NCI-H345 treated with DMSO at 0.1 percent for 48 hours (cell line): ENCODE results near the gene DAPK3.
"Not testable (repeated sequence)": the region's sequence is repeated elsewhere in the genome, so short reads cannot be mapped to it uniquely, and the experiment has no call there.

Experiments used
- DNase-seq: peaks from one replicate; lab custom pipeline; 2025; ENCODE audit not compliant: unreplicated experiment; lab: John Stamatoyannopoulos, UW

Gene DAPK3

GRCh38 chr19:4005436-4005835 is 34.5 kb upstream of the DAPK3 start:
- DNase-seq = not testable (repeated sequence)

DNA sequence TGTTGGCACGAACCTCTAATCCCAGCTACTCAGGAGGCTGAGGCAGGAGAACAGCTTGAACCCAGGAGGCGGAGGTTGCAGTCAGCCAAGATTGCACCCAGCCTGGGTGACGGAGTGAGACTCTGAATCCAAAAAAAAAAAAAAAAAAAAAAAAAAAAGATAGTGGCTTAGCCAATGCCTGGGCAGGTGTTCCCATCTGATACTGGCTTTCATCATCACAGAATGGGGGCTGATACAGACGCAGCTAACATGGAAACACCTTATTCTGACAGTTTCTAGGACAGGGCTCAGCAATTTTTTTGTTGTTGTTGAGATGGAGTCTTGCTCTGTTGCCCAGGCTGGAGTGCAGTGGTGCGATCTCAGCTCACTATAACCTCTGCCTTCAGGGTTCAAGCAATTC is 29.9 kb upstream of the DAPK3 start:
- DNase-seq = not testable (repeated sequence)

GRCh38 chr19:3998667-3999412 is 27.9 kb upstream of the DAPK3 start:
- DNase-seq = not testable (repeated sequence)

GRCh38 chr19:3995607-3996006 is 24.7 kb upstream of the DAPK3 start:
- DNase-seq = no peak

DNA sequence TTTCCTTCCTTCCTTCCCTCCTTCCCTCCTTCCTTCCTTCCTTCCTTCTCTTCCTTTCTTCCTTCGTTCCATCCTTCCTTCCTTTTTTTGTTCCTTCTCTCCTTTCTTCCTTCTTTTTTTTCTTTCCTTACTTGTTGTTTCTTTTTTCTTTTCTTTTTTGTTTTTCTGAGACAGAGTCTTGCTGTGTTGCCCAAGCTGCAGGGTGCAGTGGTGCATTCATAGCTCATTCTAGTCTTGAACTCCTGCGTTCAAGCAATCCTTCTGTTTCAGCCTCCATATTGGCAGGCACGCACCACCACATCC is 19.9 kb upstream of the DAPK3 start:
- no peak for DNase-seq

GRCh38 chr19:3987619-3988371 is 16.9 kb upstream of the DAPK3 start:
- DNase-seq = peak; percentile 89

DNA sequence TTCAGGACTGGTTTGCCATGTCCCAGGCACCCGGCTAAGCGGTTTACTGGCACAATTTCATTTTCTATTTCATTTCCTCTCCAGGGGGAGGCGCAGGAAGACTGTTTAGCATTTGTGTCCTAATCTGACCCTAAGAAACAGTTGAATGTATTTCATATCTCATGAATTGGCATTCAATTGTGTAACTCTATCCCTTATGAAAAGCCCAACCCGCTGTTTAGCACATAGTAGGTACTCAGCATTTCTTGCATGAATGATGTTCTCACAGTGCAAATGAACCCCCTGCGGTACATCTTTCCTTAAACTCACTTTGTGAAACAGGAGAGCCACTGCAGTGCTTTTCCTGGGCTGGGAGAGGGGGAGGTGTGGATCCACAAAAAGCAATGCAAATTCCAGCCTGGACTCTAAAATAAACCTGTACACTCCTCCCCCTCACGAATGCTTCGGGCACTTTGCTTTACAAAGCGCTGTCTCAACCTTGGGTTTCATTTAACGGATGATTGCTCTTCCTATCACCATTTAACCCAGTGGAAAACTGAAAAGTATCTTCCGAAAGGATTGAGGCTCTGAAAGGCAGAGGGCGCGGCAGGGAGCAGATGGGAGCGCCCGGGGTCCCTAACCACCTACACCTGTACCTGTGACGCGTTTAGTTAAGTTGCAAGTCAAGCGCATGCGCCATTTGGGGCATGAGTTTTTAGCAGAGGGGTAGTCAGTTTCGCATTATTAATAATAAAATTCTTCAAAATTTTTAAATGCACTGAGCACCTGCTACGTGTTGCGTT is 15.6 kb upstream of the DAPK3 start:
- DNase-seq = peak; percentile 96

GRCh38 chr19:3985643-3986259 is 14.9 kb upstream of the DAPK3 start:
- DNase-seq = peak; percentile 72

DNA sequence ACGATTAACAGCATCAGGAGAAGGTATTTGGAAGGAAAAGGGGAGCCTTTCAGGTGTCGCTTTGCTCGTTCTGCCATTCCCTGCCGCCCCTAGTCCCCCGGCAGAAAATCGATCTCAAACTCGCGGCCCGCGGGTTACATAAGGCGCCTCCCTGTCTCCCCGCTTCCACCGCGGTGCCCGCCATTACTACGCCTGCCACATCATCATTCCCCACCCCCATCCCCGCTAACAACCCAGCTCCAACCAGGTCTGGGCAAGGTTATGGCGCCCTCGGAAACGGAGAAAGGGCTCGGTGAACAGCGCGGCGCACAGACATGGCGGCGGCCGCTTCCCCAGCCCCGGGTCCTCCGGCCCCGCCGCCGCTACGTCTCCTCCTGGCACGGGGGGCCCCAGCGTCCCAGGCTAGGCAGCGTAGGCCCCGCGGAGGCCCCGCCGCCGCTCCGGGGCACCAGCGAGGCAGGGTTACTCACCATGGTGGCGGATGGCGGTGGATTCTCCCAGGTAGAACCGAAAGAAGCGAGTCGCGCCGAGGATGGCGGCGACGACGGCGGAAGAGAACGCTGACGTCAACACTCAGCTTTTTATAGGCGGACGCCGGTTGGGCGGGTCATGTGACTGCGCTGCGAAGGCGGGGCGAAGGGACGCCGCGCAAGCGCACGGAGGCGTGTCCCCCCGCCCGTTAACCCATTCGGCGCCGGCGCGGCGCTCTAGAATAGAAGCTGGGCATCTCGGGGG is 14.2 kb upstream of the DAPK3 start, which contains the start of gene EEF2:
Gene EEF2 (minus strand): TSS at position 556 of the 735 bp plus-strand sequence. CDS start 83 bp downstream, at position 473.
- DNase-seq = peak; percentile 19

DNA sequence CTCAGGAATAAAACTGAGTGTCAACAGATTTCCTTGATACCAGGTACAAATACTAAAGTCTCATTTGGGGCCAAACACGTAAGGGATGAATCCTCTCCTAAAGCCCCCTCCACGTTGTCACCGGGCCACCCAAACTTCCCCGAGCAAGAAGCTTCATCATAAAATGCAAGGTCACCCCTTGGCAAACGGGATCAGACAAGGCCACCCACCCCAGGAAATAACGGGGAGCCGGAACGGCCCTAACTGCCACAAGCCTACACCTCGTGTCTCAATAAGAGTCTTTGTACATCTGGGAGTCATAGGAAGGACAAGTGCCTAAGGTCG is 13.6 kb upstream of the DAPK3 start:
- DNase-seq = no peak

- no peak for DNase-seq
Observed at GRCh38 chr19:3983936-3984583, 13.2 kb upstream of the DAPK3 start.

DNA sequence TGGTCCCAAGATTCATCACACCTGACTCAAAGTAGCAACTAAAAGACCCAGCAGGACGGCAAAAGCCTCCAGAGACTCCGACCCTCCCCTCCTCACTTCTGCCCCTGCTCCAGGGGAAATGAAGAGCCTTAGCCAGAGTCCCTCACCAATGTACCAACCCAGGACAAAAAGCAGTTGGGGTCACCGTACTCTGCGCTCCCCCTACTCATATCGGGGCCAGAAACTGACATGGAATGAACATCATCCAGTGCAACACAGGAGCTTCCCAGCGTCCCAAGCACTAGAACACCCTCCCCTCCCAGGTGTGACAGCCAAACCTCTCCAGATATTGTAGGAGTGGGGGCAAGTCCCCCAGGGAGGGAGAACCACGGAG is 12.6 kb upstream of the DAPK3 start:
- no peak for DNase-seq

DNA sequence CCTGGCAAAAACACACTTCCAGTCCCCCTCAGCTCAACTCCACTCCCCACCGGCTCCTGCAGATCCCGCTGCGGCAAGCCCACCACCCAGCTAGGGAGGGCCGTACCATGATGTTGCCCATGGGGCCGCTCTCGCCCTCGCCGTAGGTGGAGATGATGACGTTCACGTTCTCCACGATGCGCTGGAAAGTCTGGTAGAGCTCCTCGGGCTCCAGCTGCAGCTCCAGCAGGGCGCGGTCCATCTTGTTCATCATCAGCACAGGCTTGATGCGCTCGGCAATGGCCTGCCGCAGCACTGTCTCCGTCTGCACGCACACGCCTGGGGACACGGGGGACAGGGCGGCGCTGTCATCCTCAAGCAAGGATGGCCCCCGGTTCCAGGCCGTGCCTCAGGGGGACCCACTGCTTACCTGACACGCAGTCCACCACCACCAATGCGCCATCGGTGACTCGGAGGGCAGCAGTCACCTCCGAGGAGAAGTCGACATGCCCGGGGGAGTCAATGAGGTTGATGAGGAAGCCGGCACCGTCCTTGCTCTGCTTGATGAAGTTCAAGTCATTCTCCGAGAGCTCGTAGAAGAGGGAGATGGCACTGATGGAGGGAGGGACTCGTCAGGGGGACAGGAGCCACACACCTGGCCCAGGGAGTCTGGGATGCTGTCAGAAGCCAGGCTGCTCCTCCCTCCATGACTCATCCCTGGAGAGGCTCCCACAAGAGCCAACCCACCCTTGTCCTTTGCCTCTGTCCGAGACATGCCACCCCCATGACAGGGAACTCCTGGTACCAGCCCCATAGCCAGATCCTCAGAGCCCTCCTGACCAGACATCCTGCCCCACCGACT is 12.0 kb upstream of the DAPK3 start:
- DNase-seq = no peak

DNA sequence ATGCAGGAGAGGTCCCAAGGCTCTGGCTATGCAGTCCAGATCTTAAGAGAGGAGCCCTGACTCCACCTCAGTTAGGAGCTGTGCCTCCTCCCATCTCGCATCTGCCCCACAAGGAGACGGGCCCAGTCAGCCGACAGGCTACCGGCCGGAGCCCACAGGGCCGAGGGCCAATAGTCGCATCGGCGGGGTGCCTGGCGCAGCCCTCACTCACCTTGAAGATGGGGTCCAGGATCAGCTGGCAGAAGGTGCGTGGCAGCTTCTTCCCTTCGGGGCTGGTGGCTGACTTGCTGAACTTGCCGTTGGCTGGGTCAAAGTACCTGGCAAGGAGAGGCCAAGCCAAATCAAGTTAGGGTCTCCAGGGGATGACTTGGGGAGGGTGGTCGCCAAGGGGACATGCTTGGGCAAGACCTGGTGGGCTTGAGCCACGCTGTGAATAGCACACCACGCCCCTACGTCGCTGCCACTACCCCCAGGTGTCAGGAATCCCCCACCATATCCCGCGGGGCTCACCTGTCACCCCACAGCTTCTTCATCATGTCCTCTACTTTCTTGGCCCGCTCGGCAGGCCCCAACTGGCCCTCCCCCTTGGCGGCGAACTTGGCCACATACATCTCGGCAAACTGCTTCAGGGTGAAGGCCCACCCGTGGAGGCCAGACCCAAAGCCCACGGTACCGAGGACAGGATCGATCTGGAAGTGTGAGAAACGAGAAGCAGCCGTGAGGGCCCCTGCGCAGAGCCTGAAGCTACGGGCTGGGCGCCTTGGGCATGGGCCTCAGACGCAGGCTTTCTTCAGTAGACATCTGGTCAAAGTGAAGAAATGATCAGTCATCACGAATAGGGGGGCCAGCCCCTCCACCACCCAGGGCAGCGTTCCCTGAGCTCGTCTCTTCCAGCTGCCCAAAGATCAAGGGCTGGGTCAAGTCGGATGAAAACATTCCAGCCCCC is 11.1 kb upstream of the DAPK3 start:
- no peak for DNase-seq

DNA sequence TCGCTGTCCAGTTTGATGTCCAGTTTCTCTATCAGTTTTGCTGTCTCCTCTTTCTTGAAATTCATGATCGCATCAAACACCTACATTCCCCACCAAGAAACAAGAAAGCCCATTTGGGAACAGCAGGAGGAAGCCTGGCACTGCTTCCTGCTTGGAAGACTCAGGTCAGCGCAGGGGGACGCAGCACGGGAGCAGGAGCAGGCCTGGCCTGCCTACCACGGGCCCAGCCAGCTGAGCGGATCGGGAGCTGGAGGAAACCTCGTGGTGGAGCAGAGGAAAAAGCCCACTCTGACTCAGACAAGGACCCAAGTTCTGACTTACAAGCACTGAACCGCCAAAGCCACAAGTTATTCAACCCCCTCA is 10.5 kb upstream of the DAPK3 start:
- DNase-seq = no peak

DNA sequence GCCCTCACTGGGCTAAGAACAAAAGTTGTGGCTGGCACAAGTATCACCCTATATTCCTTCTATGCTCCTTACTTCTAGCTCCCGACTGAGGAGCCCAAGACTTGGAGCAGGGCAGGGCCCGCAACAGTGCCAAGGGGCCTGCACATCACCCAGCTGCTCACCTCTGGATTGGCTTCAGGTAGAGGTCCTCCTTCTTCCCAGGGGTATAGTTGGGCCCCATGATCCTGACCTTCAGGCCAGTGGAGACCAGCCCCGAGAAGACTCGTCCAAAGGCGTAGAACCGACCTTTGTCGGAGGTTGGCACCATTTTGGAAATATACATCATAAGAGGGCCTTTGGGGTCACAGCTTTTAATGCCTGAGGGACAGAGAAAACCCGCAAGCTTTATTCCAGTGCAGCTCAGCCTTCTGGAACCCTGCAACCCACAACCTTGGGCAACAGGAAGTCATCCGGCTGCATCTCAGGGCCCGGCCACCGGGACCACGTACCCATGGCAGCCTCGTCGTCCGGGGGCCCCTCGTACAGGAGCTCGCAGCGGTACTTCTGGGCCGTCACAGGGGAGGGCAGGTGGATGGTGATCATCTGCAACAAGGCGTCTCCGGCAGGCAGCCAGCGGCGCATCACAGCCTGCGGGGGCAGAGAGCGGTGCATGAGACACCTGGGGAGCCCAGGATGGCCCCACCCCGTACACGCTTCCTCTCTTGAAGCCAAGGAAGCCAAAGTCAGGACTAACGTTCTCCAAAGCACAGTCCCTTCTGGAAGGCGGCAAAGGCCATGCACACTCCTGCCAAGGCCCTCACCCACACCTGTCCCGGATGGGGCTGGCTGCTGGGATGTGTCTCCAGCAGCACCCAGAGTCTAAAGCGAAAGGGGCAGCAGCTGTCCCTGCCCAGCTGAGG is 9.7 kb upstream of the DAPK3 start:
- DNase-seq = no peak

DNA sequence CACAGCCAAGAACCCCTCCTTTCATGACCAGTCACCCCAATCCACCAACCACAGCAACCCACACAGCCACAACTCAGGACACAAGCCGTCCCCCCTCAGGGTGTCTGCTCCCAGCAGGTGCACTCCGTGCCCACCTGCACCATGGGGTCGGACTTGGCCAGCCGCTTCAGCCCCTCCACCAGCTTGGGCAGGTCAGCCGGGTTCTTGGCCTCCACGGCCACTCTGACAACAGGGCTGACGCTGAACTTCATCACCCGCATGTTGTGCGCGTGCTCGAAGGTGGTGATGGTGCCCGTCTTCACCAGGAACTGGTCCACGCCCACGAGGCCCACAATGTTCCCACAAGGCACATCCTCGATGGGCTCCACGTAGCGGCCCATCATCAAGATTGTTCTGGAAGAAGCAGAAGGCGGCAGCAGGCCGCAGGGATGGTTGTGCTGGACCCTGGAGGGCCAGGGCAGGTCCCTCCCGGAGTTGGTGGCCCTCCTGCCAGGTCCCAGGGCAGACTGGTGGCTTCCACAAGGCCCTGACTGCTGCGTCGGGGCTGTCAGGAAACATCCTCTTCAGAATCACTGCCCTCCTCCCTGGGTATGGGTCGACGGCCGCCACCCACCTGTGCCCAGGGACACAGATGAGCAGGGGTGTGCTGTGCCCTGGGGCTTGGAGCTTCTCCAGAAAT is 8.9 kb upstream of the DAPK3 start:
- no peak for DNase-seq
